Mesothelial cell of epicardium (in vitro differentiated cells): Measurements from ENCODE around the gene INAFM1. TPM values are rescaled to one million over a fixed set of nuclear protein-coding genes. Genes with fewer than 3 reads are reported as not detected.

Source experiments
- DNase-seq, 2 experiments: peaks; one replicate each; pipeline ENCODE4 v3.0.0; 2021; ENCODE audit warnings: low spot score in 2 of 2; ENCODE audit not compliant: unreplicated experiment in 2 of 2
- H3K27ac Mint-ChIP-seq: 2 replicates; pipeline ENCODE4 v1.8.0; 2021; ENCODE audit warnings: mixed read lengths
- H3K27me3 Mint-ChIP-seq: 2 replicates; pipeline ENCODE4 v1.8.0; 2021; ENCODE audit warnings: low read depth, mixed read lengths
- H3K36me3 Mint-ChIP-seq: 2 replicates; pipeline ENCODE4 v1.8.0; 2021; ENCODE audit warnings: mixed read lengths
- H3K4me1 Mint-ChIP-seq: 2 replicates; pipeline ENCODE4 v1.8.0; 2021; ENCODE audit warnings: mixed read lengths
- H3K4me3 Mint-ChIP-seq: 2 replicates; pipeline ENCODE4 v1.8.0; 2021; ENCODE audit warnings: mild to moderate bottlenecking, moderate library complexity, mixed read lengths
- H3K9me3 Mint-ChIP-seq: 2 replicates; pipeline ENCODE4 v1.8.0; 2021; ENCODE audit warnings: mixed read lengths
- CTCF ChIP-seq: fragments of 200-600 bp; sonication (generic); IDR thresholded peaks from one replicate; pipeline ENCODE4 v1.5.0; 2021; ENCODE audit warnings: antibody characterized with exemption; ENCODE audit not compliant: unreplicated experiment
- total RNA-seq: library from RNA; stranded (reverse); gene quantifications from 3 replicates; pipeline ENCODE4 v1.2.1, GENCODE V29; 2021

The INAFM1 gene
- total RNA-seq, 1 donor from 2014 or later = 25.1 TPM

- peak; percentile 59 to 71 for DNase-seq
- Mint-ChIP-seq H3K27me3 (peaks cover 4% of the 10 kb centered on the region), H3K4me1 (peaks cover 10% of the 10 kb centered on the region), H3K9me3 (no peaks in the 10 kb centered on the region), H3K36me3 (no peaks in the 10 kb centered on the region), H3K4me3 (no peak overlapping the region), H3K27ac (peak overlapping the region; percentile 59)
- no peak for TF ChIP-seq CTCF
Observed at GRCh38 chr19:47310819-47311218, 36.1 kb downstream of the INAFM1 start.

- no peak overlapping the region for H3K27ac Mint-ChIP-seq
- TF ChIP-seq CTCF = no peak
- no peaks in the 10 kb centered on the region for H3K36me3 Mint-ChIP-seq
- H3K4me3 Mint-ChIP-seq = no peak overlapping the region
- DNase-seq = no peak
- H3K9me3 Mint-ChIP-seq = no peaks in the 10 kb centered on the region
- peaks cover 8% of the 10 kb centered on the region for H3K4me1 Mint-ChIP-seq
- peaks cover 2% of the 10 kb centered on the region for H3K27me3 Mint-ChIP-seq
Observed at GRCh38 chr19:47312366-47313006, 37.8 kb downstream of the INAFM1 start.

DNA sequence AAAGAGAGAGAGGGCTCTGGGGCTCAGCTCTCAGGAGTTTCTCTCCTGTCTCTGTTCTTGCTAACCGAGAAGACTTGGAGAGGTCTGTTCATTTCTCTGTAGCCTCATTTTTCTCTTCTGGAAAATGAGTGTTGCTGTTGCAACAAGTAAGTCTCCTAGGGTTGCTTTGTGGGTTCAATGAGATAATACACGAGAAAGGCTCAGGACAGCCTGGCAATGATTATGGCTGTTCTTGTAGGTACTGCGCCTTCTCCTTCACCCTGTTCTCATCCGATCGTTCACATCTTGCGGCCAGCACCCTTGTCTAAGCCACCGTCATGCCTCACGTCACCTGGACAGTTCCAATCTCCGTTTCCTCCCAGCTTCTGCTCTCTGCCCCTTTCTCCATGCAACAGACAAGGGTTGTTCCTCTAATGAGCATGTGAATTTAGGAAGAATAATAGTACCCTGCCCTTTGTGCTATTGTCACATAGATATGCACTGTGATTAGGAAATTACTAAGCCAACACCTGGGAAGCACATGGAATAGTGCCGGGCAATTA, 39.1 kb downstream of the INAFM1 start:
- Mint-ChIP-seq H3K36me3 (no peaks in the 10 kb centered on the region), H3K27ac (no peak overlapping the region), H3K4me1 (peaks cover 8% of the 10 kb centered on the region), H3K9me3 (no peaks in the 10 kb centered on the region), H3K4me3 (no peak overlapping the region), H3K27me3 (peaks cover 2% of the 10 kb centered on the region)
- TF ChIP-seq CTCF = no peak
- no peak for DNase-seq

- TF ChIP-seq CTCF = no peak
- DNase-seq = no peak
- peaks cover 8% of the 10 kb centered on the region for H3K4me1 Mint-ChIP-seq
- H3K36me3 Mint-ChIP-seq = no peaks in the 10 kb centered on the region
- no peak overlapping the region for H3K27ac Mint-ChIP-seq
- no peaks in the 10 kb centered on the region for H3K9me3 Mint-ChIP-seq
- H3K27me3 Mint-ChIP-seq = peaks cover 3% of the 10 kb centered on the region
- no peak overlapping the region for H3K4me3 Mint-ChIP-seq
Observed at GRCh38 chr19:47315125-47315821, 40.6 kb downstream of the INAFM1 start.

DNA sequence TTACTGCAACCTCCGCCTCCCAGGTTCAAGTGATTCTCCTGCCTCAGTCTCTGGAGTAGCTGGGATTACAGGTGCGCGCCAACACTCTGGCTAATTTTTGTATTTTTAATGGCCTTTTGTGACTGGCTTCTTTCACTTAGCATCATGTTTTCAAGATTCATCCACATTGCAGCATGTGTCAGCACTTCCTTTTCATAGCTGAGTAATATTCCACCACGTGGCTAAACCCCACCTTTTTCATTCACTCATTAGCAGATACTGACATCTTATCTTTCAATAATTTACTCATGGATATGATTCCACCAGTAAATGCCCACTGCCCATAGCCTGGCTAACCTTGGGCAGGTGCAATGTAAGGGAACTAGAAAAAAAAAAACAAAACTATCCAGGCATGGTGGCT, 41.8 kb downstream of the INAFM1 start:
- no peak overlapping the region for H3K27ac Mint-ChIP-seq
- H3K27me3 Mint-ChIP-seq = peaks cover 7% of the 10 kb centered on the region
- TF ChIP-seq CTCF = no peak
- no peaks in the 10 kb centered on the region for H3K9me3 Mint-ChIP-seq
- no peak for DNase-seq
- no peaks in the 10 kb centered on the region for H3K4me1 Mint-ChIP-seq
- H3K4me3 Mint-ChIP-seq = no peak overlapping the region
- no peaks in the 10 kb centered on the region for H3K36me3 Mint-ChIP-seq
